GM19324 (cell line): ENCODE results near the gene DIDO1.
A peak's percentile ranks its signal among the peaks of the same experiment; 100 is the strongest.
"Not testable (repeated sequence)": the region's sequence is repeated elsewhere in the genome, so short reads cannot be mapped to it uniquely, and the experiment has no call there.

Experiments used
- ATAC-seq: cut with Tn5 transposase; IDR thresholded peaks from one replicate; pipeline ENCODE4 v1.9.1; 2021; ENCODE audit warnings: mild to moderate bottlenecking, moderate library complexity; ENCODE audit not compliant: unreplicated experiment, low FRiP score

DIDO1 gene

DNA sequence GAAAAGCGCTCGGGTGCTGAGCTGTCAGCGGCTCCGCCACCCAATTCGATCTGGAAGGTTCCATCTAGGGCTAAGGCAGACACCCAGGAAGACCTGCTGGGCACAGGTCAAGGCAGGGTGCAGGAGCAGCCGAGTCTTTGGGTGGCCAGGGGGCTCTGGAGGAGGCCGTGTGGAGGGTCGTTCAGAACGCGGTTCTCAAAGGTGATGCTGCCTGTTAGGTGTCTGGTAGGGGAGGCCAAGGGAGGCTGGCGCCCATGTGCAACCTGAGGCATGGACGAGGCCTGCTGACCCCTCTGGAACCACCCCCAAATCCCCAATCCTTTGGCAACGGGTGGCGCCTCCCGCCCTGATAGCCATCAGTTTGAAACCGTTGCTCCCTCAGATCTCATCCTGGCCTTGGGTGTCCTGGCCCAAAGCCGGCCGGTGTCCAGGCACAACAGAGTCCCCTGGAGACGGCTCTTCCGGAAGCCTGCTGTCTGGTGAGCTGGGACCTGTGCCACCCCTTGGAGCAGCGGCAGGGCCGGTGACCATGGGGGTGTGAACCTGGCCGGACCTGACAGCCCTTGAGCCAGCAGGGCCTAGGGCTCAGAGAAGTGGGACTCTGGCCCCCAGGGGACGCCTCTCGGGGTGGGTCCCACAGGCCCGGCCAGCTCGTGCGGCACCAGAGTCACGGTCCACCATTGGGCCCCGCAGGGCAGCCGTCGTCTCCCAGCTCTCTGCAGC lies 36.7 kb upstream of the DIDO1 start:
- ATAC-seq = no peak

DNA sequence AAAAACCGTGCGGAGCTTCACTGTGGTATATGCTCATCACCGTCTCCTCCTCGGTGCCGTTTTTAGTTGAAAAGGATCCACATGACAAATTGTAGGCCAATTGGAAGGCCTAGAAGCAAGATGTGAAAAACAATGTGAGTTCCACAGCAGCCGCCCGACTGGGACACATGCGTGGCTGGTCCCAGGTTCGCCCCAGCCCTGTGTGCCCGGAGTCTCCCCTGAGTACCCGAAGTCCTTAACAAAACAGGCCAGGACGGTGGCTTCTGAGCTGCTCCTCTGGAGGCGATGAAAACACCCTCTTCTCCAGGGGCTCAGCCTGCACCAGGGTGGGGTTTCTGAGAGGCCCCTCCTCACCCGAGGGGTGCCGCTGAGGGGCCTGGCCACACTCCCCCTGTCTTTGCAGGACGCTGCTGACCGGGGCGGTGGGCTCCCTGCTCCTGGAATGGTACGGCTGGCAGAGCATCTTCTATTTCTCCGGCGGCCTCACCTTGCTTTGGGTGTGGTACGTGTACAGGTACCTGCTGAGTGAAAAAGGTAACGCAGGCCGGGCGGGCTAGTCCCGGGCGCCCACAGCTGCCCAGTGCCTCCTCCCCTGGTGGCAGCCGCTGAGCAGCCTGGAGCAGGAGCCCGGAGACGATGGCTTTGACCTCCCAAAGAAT lies 36.0 kb upstream of the DIDO1 start:
- no peak for ATAC-seq

GRCh38 chr20:62961799-62962198 lies 35.5 kb upstream of the DIDO1 start:
- no peak for ATAC-seq

DNA sequence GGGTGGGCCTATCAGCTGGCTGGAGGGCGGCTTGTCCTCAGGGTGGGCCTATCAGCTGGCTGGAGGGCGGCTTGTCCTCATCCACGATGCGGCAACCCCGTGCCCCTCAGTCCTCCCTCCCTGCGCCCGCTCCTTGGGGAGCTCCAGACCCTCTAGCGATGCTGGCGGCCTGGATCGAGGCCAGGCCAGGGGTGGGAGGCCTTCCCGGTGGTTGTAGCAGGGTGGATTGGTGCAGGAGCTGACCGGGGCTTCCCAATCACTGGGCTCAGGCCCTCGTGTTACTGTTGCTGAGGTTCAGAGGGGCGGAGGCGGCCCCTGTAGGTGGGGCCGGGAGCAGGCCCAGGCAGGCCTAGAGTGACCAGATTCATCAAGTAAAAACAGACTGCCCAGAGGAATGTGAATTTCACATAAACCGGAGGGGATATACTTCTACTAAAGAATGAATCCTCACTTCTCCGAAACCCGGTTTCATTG lies 35.0 kb upstream of the DIDO1 start:
- ATAC-seq = no peak

DNA sequence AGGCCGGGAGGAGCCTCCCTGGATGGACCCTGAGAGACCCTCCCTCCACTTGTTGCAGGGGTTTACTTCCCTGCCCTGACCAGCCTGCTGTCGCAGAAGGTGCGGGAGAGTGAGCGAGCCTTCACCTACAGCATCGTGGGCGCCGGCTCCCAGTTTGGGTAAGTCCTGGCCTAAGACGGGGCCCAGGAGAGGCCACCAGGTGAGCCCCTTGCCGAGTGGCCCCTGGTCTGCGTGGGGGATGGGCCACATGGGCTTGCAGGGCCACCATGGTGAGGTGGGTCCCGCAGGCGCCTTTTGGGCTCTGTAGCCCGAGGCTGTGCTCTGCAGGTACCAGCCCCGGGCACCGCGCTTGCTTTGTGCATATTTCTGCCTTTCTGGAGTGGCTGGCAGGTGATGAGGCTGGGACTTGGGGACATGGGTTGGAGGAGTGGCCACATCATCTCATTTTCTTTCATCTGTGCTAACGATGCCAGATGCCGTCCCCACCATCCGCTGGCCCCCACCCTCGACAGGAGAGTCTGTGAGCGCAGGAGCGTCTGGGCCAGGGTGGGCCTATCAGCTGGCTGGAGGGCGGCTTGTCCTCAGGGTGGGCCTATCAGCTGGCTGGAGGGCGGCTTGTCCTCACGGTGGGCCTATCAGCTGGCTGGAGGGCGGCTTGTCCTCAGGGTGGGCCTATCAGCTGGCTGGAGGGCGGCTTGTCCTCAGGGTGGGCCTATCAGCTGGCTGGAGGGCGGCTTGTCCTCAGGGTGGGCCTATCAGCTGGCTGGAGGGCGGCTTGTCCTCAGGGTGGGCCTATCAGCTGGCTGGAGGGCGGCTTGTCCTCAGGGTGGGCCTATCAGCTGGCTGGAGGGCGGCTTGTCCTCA lies 34.4 kb upstream of the DIDO1 start:
- not testable (repeated sequence) for ATAC-seq

DNA sequence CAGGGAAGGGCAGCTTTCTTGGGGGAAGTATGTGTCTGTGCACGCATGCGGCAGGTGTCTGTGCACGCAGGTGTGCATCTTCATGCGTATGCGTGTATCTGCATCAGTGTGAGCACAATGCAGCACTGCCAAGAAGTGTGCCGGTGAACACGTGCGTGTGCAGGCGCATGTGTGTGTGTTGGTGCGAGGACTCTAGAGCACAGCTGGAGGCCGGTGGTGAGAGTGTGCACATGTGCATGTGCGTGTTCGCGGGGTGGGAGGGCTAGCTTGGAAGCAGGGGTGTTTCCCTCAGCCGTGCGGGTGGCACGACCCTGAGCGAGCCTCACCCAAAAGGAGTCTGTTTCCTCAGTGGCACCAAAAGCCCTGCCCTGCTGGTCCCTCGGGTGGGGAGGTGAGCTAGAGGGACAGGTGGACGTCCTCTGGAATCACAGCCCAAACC lies 33.7 kb upstream of the DIDO1 start:
- no peak for ATAC-seq

DNA sequence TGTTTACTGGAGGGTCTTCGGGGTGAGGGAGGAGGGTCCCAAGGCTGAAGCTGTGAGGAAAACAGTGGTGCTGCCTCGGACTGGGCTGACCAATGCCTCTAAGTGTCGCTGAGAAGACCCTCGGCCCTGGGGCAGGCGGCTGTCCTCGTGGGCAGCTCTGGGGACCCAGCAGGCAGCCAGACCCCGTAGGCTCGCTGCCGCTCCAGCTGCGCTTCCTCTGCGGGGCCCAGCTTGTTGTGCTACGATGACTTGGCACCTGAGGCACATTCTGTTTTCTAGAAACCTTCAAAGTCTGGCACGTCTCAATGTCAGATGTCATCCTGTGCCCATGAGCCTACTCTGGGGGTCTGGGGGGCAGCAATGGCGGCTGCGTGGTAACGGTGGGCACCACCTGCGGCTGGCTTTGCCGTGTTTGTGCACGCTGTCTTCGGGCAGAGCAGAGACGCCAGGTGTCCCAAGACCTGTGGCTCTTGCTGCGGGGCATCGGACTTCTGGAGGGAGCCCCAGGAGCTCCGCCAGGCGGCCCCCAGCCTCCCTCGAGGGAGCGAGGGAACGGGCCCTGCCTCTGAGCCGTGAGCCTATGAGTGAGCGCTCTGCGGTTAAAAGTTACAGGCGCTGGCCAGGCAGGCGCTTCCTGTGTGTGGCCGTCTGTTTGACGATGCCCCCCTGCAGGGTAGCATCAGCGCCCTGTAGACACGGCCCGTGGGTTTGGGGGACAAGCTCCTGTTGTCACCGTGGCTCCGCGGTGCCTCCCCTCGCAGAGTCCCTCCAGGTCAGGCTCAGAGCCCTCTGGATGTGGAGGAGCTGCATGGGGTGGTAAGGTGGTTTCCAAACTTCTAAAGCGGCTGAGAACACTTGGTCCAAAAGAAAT lies 33.0 kb upstream of the DIDO1 start:
- ATAC-seq = no peak

- ATAC-seq = no peak
Measured at GRCh38 chr20:62958388-62959100, 32.2 kb upstream of the DIDO1 start.

GRCh38 chr20:62957136-62958117 lies 31.1 kb upstream of the DIDO1 start:
- no peak for ATAC-seq

GRCh38 chr20:62956387-62957135 lies 30.3 kb upstream of the DIDO1 start:
- no peak for ATAC-seq

DNA sequence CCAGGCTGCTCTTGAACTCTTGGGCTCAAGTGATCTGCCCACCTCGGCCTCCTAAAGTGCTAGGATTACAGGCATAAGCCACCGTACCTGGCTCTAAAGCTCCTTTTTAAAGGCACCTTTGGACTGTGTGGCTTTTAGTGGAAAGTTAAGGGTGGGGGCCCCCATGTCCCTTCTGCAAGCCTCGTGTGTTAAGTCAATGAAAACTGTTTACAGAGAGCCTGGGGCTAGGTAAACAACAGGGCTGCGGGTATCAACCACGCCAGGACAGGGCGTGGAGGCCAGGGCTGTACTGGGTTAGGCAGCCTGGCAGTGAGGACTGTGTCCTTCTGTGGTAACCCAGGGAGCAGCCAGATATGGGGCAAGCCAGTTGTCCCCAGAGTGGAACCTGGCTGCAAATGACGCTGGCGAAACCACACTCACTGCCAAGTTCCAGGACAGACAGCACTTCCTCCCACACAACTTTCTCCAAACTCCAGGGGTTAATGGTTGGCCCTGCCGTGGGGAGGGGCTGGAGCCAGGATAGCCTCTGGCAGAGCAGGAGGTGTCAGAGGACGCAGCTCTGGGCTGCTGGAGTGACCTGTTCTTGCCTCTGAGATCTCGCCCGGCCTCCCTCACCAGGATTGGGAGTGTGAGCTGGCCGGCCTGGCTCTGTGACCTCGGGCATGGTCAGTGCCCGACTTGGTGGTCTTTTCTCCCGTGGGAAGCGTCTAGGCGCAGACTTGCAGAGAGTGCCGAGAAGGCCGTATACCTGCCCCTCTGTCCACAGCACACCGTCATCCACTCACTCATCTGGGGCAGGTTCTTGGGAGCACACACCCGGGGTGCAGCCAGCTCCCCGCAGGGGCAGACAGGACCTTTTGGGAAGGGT lies 29.4 kb upstream of the DIDO1 start:
- ATAC-seq = no peak

GRCh38 chr20:62953839-62954703 lies 27.8 kb upstream of the DIDO1 start:
- peak; percentile 74 for ATAC-seq

DNA sequence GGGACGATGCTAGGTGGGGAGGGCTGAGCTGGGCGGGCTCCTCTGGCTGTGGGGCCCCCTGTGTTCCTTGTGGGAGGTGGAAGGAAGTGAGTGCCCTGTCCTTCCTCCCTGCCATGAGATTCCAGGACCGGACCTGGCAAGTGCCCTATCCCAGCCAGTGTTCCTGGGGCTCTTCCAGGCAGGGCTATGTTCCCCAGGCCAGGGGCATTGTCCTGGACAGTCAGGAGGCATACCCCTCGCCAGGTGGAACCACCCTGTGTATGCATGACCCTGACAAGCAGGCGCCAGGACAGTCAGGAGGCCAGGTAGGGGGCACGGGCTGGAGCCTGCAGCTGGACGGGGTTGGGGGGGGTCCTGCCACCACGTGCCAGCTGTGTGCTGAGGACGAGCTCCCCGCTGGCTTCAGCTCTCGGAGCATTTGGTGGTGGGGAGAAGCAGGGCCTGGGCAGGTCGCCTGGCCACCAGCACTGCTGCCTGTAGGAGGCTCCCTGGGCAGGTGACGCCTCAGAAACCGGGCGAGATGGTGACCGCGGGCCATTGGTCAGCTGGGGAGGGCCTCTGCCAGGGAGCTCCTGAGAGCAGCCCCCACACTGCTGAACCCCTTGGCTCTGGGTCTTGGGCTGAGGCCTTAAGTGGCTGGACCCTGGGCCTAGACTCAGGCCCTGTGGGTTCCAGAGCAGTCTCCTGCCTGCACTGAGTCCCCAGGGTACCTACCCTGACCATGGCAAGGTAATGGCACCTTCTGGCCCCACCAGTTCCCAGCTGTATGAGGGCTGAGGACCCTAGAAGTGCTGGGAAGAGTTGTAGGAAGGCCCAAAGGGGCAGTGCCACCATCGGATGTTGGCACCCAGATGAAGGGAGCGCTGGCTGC lies 26.9 kb upstream of the DIDO1 start:
- ATAC-seq = peak; percentile 6

GRCh38 chr20:62952373-62952967 lies 26.2 kb upstream of the DIDO1 start, which contains the start of gene SLC17A9:
Gene SLC17A9, plus strand, starts transcription at chr20:62952709. Its CDS starts 122 bp downstream, at chr20:62952831.
- peak; percentile 52 for ATAC-seq
